ENCODE data around the gene ATP2B2. TPM values are rescaled to one million over a fixed set of nuclear protein-coding genes. Genes with fewer than 3 reads are reported as not detected.

ATP2B2 gene
- total and polyA plus RNA-seq, 9 of the 15 experiments (the other 6 are each of a cell fraction or from before 2014, with no cell fraction given): 0.06 TPM; not detected in 8

GRCh38 chr3:10498271-10498670 lies 7.1 kb downstream of the ATP2B2 start (continued):
- TF ChIP-seq CUX1 (CRISPR knock-in tag; IDR thresholded peaks at IDR 0.05) (no peak), ZNF277 (CRISPR knock-in tag; IDR thresholded peaks at IDR 0.05; ENCODE audit: borderline replicate concordance) (no peak), ZNF740 (CRISPR knock-in tag; IDR thresholded peaks at IDR 0.05) (no peak), ZNF740 (tag; IDR thresholded peaks at IDR 0.05) (no peak)
